ENCODE results near the gene HECW1.

The HECW1 gene

GRCh38 chr7:43276547-43276946 is 164.1 kb downstream of the HECW1 start:
- no peak for DNase-seq

GRCh38 chr7:43278088-43278644 is 165.7 kb downstream of the HECW1 start:
- DNase-seq = no peak

DNA sequence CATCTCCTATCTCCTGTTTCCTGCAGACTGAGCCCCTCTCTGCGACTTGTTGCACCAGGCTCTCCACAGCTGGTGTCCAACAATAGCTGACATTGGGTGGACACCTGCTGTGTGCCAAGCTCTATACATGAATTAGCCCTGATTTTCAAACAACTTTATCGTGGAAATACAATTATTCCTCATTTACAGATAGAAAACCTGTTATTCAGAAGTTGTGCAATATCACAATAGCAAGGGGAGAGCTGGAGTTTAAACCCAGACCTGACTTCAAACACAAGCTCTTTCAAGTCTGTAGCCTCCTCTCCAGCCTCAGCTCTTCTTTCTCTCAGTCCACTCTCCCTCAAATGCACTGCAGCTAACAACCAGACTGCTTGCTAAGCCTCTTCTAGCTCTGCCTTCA is 168.8 kb downstream of the HECW1 start:
- DNase-seq = no peak

- no peak for DNase-seq
Observed at GRCh38 chr7:43283706-43284105, 171.3 kb downstream of the HECW1 start.

DNA sequence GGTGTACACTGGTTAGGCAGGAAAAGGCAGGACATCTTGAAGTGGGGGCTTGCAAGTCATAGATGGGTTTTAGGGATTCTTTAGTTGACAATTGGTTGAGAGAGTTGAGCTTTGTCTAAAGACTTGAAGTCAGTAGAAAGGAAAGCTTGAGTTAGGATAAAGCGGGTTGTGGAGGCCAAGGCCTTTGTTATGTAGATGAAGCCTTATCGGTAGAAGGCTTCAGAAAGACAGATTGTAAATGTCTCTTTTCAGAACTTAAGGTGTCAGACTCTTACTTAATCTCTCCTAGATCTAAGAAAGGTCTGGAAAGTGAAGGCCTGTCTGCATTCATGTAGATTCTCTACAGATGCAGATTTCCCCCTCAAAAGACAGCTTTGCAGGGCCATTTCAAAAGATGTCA is 177.4 kb downstream of the HECW1 start:
- no peak for DNase-seq

DNA sequence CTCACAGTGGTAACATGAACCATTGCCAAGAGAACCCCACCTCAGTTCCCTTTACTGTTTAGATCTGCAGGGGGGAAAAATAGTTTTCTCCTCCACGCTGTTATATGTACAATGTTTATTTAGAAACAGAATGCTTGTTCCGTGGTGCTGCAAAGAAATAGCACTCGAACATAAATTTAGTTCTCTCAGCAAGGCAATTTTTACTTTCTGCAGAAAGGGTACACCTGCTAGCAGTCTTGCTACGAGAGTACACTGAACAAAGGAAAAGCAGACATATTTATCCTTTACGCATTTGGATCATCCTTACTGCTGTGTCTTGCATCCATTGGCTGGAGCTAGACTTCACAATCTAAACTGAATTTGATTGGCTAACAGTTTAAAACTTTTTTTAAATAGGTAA is 178.5 kb downstream of the HECW1 start:
- no peak for DNase-seq

- DNase-seq = no peak
Observed at GRCh38 chr7:43291789-43292188, 179.3 kb downstream of the HECW1 start.

- DNase-seq = no peak
Observed at GRCh38 chr7:43292384-43292783, 179.9 kb downstream of the HECW1 start.

DNA sequence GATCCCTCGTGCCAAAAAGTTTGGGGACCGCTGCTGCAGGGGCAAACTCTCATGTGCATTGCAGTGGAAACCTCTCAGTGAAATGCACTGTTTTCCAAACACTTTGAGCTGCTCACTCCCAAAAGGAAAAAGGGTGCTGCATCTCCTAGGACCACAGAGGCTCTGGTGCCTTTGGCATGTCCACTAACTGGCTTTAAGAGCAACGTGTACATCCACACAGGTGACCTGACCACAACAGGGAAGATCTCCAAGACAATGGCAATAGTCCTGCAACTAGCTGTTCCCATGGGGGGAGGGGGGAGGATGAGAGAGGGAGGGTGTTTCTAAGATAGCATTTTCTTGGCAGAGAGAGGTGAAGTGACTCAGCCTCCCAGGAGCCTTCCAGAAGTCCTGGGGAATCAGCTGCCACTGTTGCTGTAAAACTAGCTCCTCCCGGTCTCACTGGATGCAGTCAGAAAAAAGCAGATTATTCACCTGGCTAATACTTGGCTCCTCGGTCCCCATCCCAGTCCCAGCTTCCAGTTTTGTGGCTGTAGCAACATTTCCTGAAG is 181.7 kb downstream of the HECW1 start:
- no peak for DNase-seq

DNA sequence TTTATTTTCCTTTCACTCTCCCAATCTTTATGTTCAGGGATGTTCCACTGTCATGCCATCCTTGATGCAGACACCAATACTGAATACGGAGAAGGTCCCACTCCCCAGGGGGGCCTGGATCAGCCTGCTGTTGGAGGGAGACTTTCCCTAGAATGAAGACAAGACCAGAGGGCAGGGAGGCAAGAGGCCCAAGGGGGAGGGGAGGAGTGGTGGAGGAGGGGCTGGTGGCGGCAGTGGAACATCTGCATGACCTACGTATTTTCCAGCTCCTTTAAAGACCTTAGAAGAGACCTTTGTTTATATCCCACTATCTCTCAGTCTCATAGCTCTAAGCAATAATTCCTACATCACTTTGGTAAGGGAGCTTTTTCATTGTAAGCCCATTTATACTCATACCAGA is 183.0 kb downstream of the HECW1 start:
- no peak for DNase-seq

DNA sequence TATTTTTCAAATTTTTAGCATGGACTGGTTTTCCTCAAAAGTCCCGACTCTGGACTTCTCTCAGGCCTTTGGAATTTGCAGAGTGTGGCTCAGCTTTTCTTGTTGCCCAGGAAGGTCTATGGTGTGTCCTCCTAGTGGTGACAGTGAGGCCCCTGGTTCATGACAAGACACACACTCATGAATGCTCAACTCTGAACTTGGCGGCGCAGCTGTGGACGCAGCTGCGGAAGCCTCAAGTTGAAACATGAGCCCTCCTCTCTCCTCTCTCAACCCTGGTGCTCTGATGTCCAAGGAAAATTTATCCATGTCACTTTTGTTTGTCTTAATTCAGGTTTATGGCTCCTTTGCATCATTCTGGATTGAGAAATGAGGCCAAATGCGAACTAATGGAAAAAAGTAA is 183.9 kb downstream of the HECW1 start:
- no peak for DNase-seq

- DNase-seq = no peak
Observed at GRCh38 chr7:43298617-43299016, 186.2 kb downstream of the HECW1 start.

GRCh38 chr7:43300121-43300520 is 187.7 kb downstream of the HECW1 start:
- no peak for DNase-seq

- no peak for DNase-seq
Observed at GRCh38 chr7:43302211-43302711, 189.8 kb downstream of the HECW1 start.

DNA sequence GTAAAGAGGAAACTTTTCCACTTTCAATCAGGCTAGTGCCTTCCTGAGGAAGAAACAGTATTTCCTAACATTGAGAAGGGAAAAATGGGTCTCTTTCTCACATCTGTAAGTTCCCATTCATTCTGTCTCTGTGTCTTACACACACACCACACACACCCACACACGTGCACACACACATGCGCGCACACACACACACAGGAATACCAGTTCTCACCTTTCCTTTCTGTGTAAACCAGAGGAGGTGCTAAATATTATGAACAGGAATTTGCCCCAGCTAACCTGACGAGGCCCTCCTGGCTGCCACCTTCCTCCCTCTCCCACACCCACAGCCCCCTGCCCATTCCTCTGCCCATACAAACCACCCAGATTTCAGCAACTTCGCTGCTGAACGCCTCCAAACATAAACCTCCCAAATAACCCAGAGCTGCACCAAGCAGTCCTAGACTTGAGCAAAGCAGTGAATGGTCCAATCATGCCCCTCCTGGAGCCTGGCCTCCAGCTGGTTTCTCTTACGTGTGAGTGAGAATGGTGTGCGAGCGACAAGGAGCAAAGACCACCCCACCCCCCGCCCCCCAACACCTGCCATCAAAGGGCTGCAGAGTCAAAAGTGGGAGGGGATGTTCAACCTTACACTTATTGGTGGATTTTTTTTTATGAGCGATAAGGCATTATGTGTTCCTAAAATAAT is 190.5 kb downstream of the HECW1 start:
- no peak for DNase-seq

GRCh38 chr7:43303740-43304241 is 191.3 kb downstream of the HECW1 start:
- DNase-seq = no peak

DNA sequence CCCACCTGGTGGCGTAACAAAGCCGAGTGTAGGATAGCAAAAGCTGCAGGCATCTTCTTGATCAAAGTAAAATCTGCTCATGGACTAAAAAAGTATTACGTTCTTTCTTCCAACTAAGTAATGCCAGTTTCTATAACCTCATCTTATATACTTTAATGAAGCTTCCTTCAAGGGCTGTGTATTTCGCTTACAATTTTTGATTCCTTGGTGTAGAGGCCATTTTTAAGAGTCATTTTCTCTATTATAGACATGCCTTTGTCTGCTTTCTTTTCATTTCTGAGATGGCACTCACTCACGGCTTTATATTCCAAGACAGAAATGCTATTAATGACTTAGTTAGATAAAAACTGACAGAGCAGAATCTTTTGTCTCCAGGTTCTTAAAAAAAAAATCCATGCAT is 194.0 kb downstream of the HECW1 start:
- DNase-seq = no peak

- no peak for DNase-seq
Observed at GRCh38 chr7:43307522-43307921, 195.1 kb downstream of the HECW1 start.

- no peak for DNase-seq
Observed at GRCh38 chr7:43308913-43309705, 196.7 kb downstream of the HECW1 start.

- no peak for DNase-seq
Observed at GRCh38 chr7:43309706-43310022, 197.2 kb downstream of the HECW1 start.

- no peak for DNase-seq
Observed at GRCh38 chr7:43311052-43311451, 198.6 kb downstream of the HECW1 start.

DNA sequence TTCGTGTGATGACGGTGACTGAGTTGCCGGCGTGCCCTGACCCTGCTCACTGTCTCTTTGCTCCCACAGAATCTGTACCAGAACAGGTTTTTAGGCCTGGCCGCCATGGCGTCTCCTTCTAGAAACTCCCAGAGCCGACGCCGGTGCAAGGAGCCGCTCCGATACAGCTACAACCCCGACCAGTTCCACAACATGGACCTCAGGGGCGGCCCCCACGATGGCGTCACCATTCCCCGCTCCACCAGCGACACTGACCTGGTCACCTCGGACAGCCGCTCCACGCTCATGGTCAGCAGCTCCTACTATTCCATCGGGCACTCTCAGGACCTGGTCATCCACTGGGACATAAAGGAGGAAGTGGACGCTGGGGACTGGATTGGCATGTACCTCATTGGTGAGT is 199.2 kb downstream of the HECW1 start:
- DNase-seq = no peak

- no peak for DNase-seq
Observed at GRCh38 chr7:43313628-43314378, 201.4 kb downstream of the HECW1 start.
